Heart right ventricle (tissue), 16 donors: ENCODE results near the gene C3AR1. TPM values are rescaled to one million over a fixed set of nuclear protein-coding genes. Genes with fewer than 3 reads are reported as not detected.

Source experiments
- ATAC-seq, 8 donors: fragments of 200-7000 bp; cut with Tn5 transposase; one replicate each; pipeline ENCODE4 v1.9.1; 2020; ENCODE audit warnings: mild to moderate bottlenecking in 8 of 8, moderate library complexity in 8 of 8, moderate number of reproducible peaks in 1 of 8
- DNase-seq, 2 donors: peaks; one replicate each; pipeline ENCODE4 v3.0.0-alpha.2; 2020
- H3K27ac ChIP-seq, 10 donors: fragments of 200-600 bp; sonication (generic) in 2 of 10; one replicate each; pipeline versions ENCODE4 v1.5.0 to v1.8.0; 2020 to 2022; ENCODE audit warnings: mild to moderate bottlenecking in 3 of 10
- H3K27me3 ChIP-seq, 7 donors: fragments of 200-600 bp; one replicate each; pipeline ENCODE4 v1.8.0; 2021 to 2022; ENCODE audit warnings: mild to moderate bottlenecking in 2 of 7
- H3K36me3 ChIP-seq, 9 donors: fragments of 200-600 bp; sonication (generic) in 1 of 9; one replicate each; pipeline versions ENCODE4 v1.5.0 to v1.8.0; 2020 to 2022; ENCODE audit warnings: mild to moderate bottlenecking in 2 of 9
- H3K4me1 ChIP-seq, 9 donors: fragments of 200-600 bp; sonication (generic) in 1 of 9; one replicate each; pipeline versions ENCODE4 v1.5.0 to v1.8.0; 2020 to 2022; ENCODE audit warnings: mild to moderate bottlenecking in 4 of 9
- H3K4me3 ChIP-seq, 10 donors: fragments of 200-600 bp; sonication (generic) in 2 of 10; one replicate each; pipeline versions ENCODE4 v1.5.0 to v1.8.0; 2020 to 2022; ENCODE audit warnings: mild to moderate bottlenecking in 7 of 10, moderate library complexity in 2 of 10
- H3K9me3 ChIP-seq, 11 donors: fragments of 200-600 bp in 10 of 11; sonication (generic) in 2 of 11; one replicate each; pipeline versions ENCODE4 v1.5.0 to v1.8.0; 2013 to 2022; ENCODE audit warnings: mild to moderate bottlenecking in 2 of 11, control low read depth in 1 of 11, moderate library complexity in 1 of 11
- WGBS, 2 donors: extraction: QIAGEN DNeasy Blood & Tissue Kit; methylation state at CpG; one replicate each; pipeline ENCODE4 v1.1.7; 2013; ENCODE audit warnings: inconsistent platforms in 1 of 2; 5-methylcytosine and 5-hydroxymethylcytosine counted together
- intact Hi-C, 10 donors: fragments of 100-400 bp; cut with DNase I; formaldehyde crosslinking; loops; one replicate each; pipeline versions ENCODE4 v1.11.1 to v1.14.2; 2022
- polyA plus RNA-seq, 2 donors: library from polyadenylated mRNA; stranded (reverse); fragments of 200-250 nt; gene quantifications; one replicate each; pipeline ENCODE4 v1.2.3, GENCODE V29; 2013
- total RNA-seq, 10 donors: library from RNA; stranded (reverse); fragmentation: NEBNext Ultra II Directional in 3 of 10; extraction: Animal tissue kit (Norgen Biotek cat#: 25700) in 3 of 10; gene quantifications; one replicate each; pipeline versions ENCODE4 v1.2.1 to v1.2.4, GENCODE V29; 2021 to 2023
- TF ChIP-seq, protein P1 (sequence below), 9 donors: fragments of 200-600 bp; sonication (generic) in 2 of 9; IDR thresholded peaks; one replicate each; pipeline versions ENCODE4 v1.5.0 to v1.8.0; 2021 to 2022; ENCODE audit warnings: antibody characterized with exemption in 9 of 9, mild to moderate bottlenecking in 5 of 9, moderate library complexity in 1 of 9
- donor health status: Arrhythmogenic right ventricular cardiomyopathy.
- donor health status: ischemic (EF 13 %, LVEDD 7.1; RV severe dilation, severe dysfunction).
- donor health status: healthy with polysubstance abuse.
- donor health status: DM: no; HTN: yes; CAD: no.
- donor health status: DM: no; HTN: no; CAD: no.
- donor health status: ischemic (EF 25% LVEDD 6.9; RV normal size, moderate dysfunction).
- donor health status: ischemic (EF 25% LVEDD 5.7; RV mildly dilated, moderate dysfunction).
- donor health status: healthy.
- donor health status: DM: yes; HTN: yes; CAD: no.
- donor health status: Ischemic cardiomyopathy.
- donor health status: ischemic (EF 35%, LVEDD 5.7; RV mildly dilated, moderate dysfunction).
- donor health status: nonischemic (EF 11% LVEDD 7.7; RV severe dilation, severe dysfunction).
- donor health status: DM: yes; HTN: yes; CAD: no.
- donor health status: PGD.
- donor health status: ischemic (EF 29% LVEDD 5.4; RV normal size, mild dysfunction).
- donor health status: nonischemic (EF 23%, LVEDD 6.1; RV moderate dilation, normal function).

C3AR1 gene
- total and polyA plus RNA-seq, 12 donors: 1.1 to 26.5 (median 3.8) TPM

GRCh38 chr12:8035440-8036010 is 30.6 kb downstream of the C3AR1 start:
- Histone ChIP-seq H3K4me1 (peaks cover 23 to 81% (median 71%) of the 10 kb centered on the region in 9 donors), H3K27ac (peak overlapping the region in 9 of 10 donors; percentile 47 to 99 (median 98)), H3K27me3 (no peaks in the 10 kb centered on the region), H3K4me3 (peak overlapping the region in 7 of 10 donors; percentile 4 to 95 (median 86)), H3K9me3 (no peaks in the 10 kb centered on the region), H3K36me3 (peaks cover 0 to 14% (median 4%) of the 10 kb centered on the region in 9 donors)
- DNase-seq: no peak
- WGBS, 2 donors: 38 to 44% methylated on average over 5 of the region's 5 CpGs
- TF ChIP-seq, protein P1, sequence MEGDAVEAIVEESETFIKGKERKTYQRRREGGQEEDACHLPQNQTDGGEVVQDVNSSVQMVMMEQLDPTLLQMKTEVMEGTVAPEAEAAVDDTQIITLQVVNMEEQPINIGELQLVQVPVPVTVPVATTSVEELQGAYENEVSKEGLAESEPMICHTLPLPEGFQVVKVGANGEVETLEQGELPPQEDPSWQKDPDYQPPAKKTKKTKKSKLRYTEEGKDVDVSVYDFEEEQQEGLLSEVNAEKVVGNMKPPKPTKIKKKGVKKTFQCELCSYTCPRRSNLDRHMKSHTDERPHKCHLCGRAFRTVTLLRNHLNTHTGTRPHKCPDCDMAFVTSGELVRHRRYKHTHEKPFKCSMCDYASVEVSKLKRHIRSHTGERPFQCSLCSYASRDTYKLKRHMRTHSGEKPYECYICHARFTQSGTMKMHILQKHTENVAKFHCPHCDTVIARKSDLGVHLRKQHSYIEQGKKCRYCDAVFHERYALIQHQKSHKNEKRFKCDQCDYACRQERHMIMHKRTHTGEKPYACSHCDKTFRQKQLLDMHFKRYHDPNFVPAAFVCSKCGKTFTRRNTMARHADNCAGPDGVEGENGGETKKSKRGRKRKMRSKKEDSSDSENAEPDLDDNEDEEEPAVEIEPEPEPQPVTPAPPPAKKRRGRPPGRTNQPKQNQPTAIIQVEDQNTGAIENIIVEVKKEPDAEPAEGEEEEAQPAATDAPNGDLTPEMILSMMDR (IDR thresholded peaks at IDR 0.05): no peak
- intact Hi-C loops: loop anchor here in 4 of 10 donors (2.0 to 5.0 kb wide), 2 partner anchors 45 to 47 kb away; partner anchors contain the start of gene NECAP1 (in 3 of the 4)
- no peak for ATAC-seq

- Histone ChIP-seq H3K4me3 (peak overlapping the region in 9 of 10 donors; percentile 70 to 99 (median 86)), H3K9me3 (no peaks in the 10 kb centered on the region), H3K36me3 (peaks cover 0 to 7% (median 1%) of the 10 kb centered on the region in 9 donors), H3K27ac (peak overlapping the region in 9 of 10 donors; percentile 89 to 99 (median 98)), H3K27me3 (no peaks in the 10 kb centered on the region), H3K4me1 (peaks cover 23 to 77% (median 71%) of the 10 kb centered on the region in 9 donors)
- intact Hi-C loops: loop anchor here in 5 of 10 donors (2.0 to 5.0 kb wide), 2 partner anchors 46 to 47 kb away; partner anchors contain the start of gene NECAP1 (in 4 of the 5)
- DNase-seq (no peak), ATAC-seq (no peak)
- TF ChIP-seq, protein P1 (IDR thresholded peaks at IDR 0.05): no peak
These were observed 31.4 kb downstream of the C3AR1 start for GRCh38 chr12:8034802-8035201.

- Histone ChIP-seq H3K36me3 (no peaks in the 10 kb centered on the region), H3K27ac (peak overlapping the region; percentile 78 to 99 (median 98)), H3K27me3 (no peaks in the 10 kb centered on the region), H3K4me1 (peaks cover 22 to 63% (median 57%) of the 10 kb centered on the region in 9 donors), H3K9me3 (no peaks in the 10 kb centered on the region), H3K4me3 (peak overlapping the region; percentile 70 to 99 (median 86))
- 3% methylated on average over 17 of the region's 17 CpGs for WGBS, 2 donors
- TF ChIP-seq, protein P1 (IDR thresholded peaks at IDR 0.05): no peak
- DNase-seq: peak; percentile 46 to 71
- peak; percentile 32 to 78 (median 64) for ATAC-seq
- intact Hi-C loops: loop anchor here in 2 of 10 donors (2.0 to 5.0 kb wide), 2 partner anchors 47 to 49 kb away; partner anchors contain the start of gene NECAP1 (in 1 of the 2)
These were observed 32.8 kb downstream of the C3AR1 start for GRCh38 chr12:8033153-8034044.
